GM12878 (cell line): Measurements from ENCODE around the gene MTX1. TPM values are rescaled to one million over a fixed set of nuclear protein-coding genes. Genes with fewer than 3 reads are reported as not detected.
A peak's percentile ranks its signal among the peaks of the same experiment; 100 is the strongest.

Experiments
- ATAC-seq: fragments of 200-7000 bp; cut with Tn5 transposase; 3 replicates; pipeline ENCODE4 v1.9.1; 2020; ENCODE audit warnings: mild to moderate bottlenecking, moderate library complexity
- BruUV-seq: library from RNA; stranded (reverse); fragments of 400-500 nt; replicated peaks from 2 replicates; lab custom pipeline; 2021; lab: Mats Ljungman, UMichigan
- CTCF ChIA-PET: fragments of 300-600 bp; sonication (Branson Sonifier 250); formaldehyde crosslinking; extraction: SDS; loops from one replicate; lab custom pipeline; 2021; ENCODE audit warnings: inconsistent platforms; lab: Yijun Ruan, JAX
- POLR2A ChIA-PET: fragments of 350-600 bp; formaldehyde crosslinking; extraction: SDS; loops from one replicate; lab custom pipeline; 2021; ENCODE audit warnings: inconsistent platforms; lab: Charles Lee
- RAD21 ChIA-PET: fragments of 300-600 bp; sonication (Branson Sonifier 250); formaldehyde crosslinking; loops from one replicate; lab custom pipeline; 2023; ENCODE audit warnings: antibody characterized with exemption; ENCODE audit not compliant: unreplicated experiment; lab: Charles Lee
- SMC1A ChIA-PET: fragments of 300-600 bp; sonication (Branson Sonifier 250); formaldehyde crosslinking; loops from one replicate; lab custom pipeline; 2023; ENCODE audit not compliant: unreplicated experiment, uncharacterized antibody; lab: Charles Lee
- DNase-seq: peaks from one replicate; pipeline ENCODE4 v3.0.0-alpha.2; 2011; ENCODE audit warnings: low read depth, low spot score
- FAIRE-seq: peaks from 3 replicates; lab custom pipeline; 2011; peaks lifted over from hg19 to GRCh38; lab: Jason Lieb, UNC
- H2AFZ ChIP-seq: 2 replicates; pipeline ENCODE4 v1.6.0; 2011; ENCODE audit warnings: low read depth, low read length, control low read depth; ENCODE audit not compliant: control insufficient read depth
- H3K27ac ChIP-seq: 2 replicates; pipeline ENCODE4 v1.5.1; 2011; ENCODE audit warnings: control low read depth; ENCODE audit not compliant: control insufficient read depth, insufficient read depth
- H3K27me3 ChIP-seq, 2 experiments: replicated peaks in 1 of 2; 2 replicates each; pipeline versions ENCODE4 v1.6.0 to v1.6.1; 2011; ENCODE audit warnings: low read length in 1 of 2; ENCODE audit not compliant: control insufficient read depth in 2 of 2, insufficient read depth in 2 of 2
- H3K36me3 ChIP-seq, 2 experiments: 2 replicates each; pipeline ENCODE4 v1.5.1; 2011; ENCODE audit warnings: low read length in 1 of 2; ENCODE audit not compliant: control insufficient read depth in 2 of 2, insufficient read depth in 2 of 2
- H3K4me1 ChIP-seq: 2 replicates; pipeline ENCODE4 v1.6.1; 2011; ENCODE audit warnings: mild to moderate bottlenecking, low read length, moderate library complexity, mixed read lengths; ENCODE audit not compliant: control insufficient read depth, insufficient read depth
- H3K4me2 ChIP-seq: 2 replicates; pipeline ENCODE4 v1.6.0; 2011; ENCODE audit warnings: control low read depth; ENCODE audit not compliant: control insufficient read depth, insufficient read depth
- H3K4me3 ChIP-seq: fragments of 200-600 bp; sonication (generic); 2 replicates; pipeline ENCODE4 v1.5.1; 2016
- H3K79me2 ChIP-seq: 2 replicates; pipeline ENCODE4 v1.6.0; 2011; ENCODE audit warnings: low read length; ENCODE audit not compliant: control insufficient read depth, insufficient read depth
- H3K9ac ChIP-seq: 2 replicates; pipeline ENCODE4 v1.8.0; 2011; ENCODE audit warnings: low read length, control low read depth, mixed read lengths; ENCODE audit not compliant: control insufficient read depth, insufficient read depth
- H3K9me3 ChIP-seq: replicated peaks from 3 replicates; pipeline ENCODE4 v1.5.1; 2011; ENCODE audit warnings: mild to moderate bottlenecking, low read length; ENCODE audit not compliant: control insufficient read depth, insufficient read depth
- H4K20me1 ChIP-seq: 2 replicates; pipeline ENCODE4 v1.6.0; 2011; ENCODE audit not compliant: control insufficient read depth, insufficient read depth
- BHLHE40 ChIP-seq, 2 experiments: fragments of 450-650 bp in 1 of 2; IDR thresholded peaks; 2 replicates each; pipeline ENCODE4 v1.6.1; 2011 to 2017; ENCODE audit warnings: low read depth in 2 of 2, borderline replicate concordance in 1 of 2, improper control_type of control experiment in 1 of 2, low read length in 1 of 2, mild to moderate bottlenecking in 1 of 2
- CBX3 ChIP-seq: fragments of 200-600 bp; sonication (generic); IDR thresholded peaks from 2 replicates; pipeline ENCODE4 v1.6.1; 2016; ENCODE audit warnings: low read depth, borderline replicate concordance
- CTCF ChIP-seq, 3 experiments: IDR thresholded peaks in 2 of 3; conservative IDR thresholded peaks in 1 of 3; 2 replicates each; pipeline ENCODE4 v1.5.1; 2011; ENCODE audit warnings: low read depth in 3 of 3, low read length in 3 of 3, mild to moderate bottlenecking in 3 of 3, control low read depth in 2 of 3, moderate library complexity in 2 of 3, inconsistent platforms in 1 of 3, mixed read lengths in 1 of 3; ENCODE audit not compliant: control insufficient read depth in 2 of 3, insufficient read depth in 1 of 3; ENCODE audit errors: extremely low read depth in 1 of 3
- E4F1 ChIP-seq: fragments of 450-650 bp; IDR thresholded peaks from 2 replicates; pipeline ENCODE4 v1.6.1; 2018; ENCODE audit warnings: borderline replicate concordance, mild to moderate bottlenecking; ENCODE audit not compliant: partially characterized antibody
- IKZF1 ChIP-seq: fragments of 450-650 bp; conservative IDR thresholded peaks from 2 replicates; pipeline ENCODE4 v1.6.1; 2017; ENCODE audit warnings: antibody characterized with exemption, mild to moderate bottlenecking
- IKZF2 ChIP-seq, 2 experiments: fragments of 450-650 bp; IDR thresholded peaks; 2 replicates each; pipeline ENCODE4 v1.6.1; 2017; ENCODE audit warnings: mild to moderate bottlenecking in 2 of 2, moderate library complexity in 2 of 2
- MXI1 ChIP-seq: fragments of 150-350 bp; IDR thresholded peaks from 2 replicates; pipeline ENCODE4 v1.6.1; 2011; ENCODE audit warnings: low read depth, mild to moderate bottlenecking, inconsistent platforms, low read length, improper control_type of control experiment
- RAD21 ChIP-seq: IDR thresholded peaks from 2 replicates; pipeline ENCODE4 v1.6.1; 2011; ENCODE audit warnings: mild to moderate bottlenecking, low read depth, low read length, moderate library complexity; ENCODE audit not compliant: insufficient read depth
- RB1 ChIP-seq: fragments of 450-650 bp; formaldehyde crosslinking; IDR thresholded peaks from 2 replicates; pipeline ENCODE4 v1.6.1; 2017; ENCODE audit warnings: mild to moderate bottlenecking, borderline replicate concordance
- RUNX3 ChIP-seq: IDR thresholded peaks from 2 replicates; pipeline ENCODE4 v1.6.1; 2012; ENCODE audit warnings: low read length, inconsistent platforms
- ZBTB11 ChIP-seq: fragments of 450-650 bp; formaldehyde crosslinking; IDR thresholded peaks from 2 replicates; pipeline ENCODE4 v1.5.0; 2022; ENCODE audit warnings: mild to moderate bottlenecking, missing genetic modification characterization
- WGBS: methylation state at CpG from one replicate; pipeline ENCODE4 v1.1.6; 2016; ENCODE audit warnings: low lambda C conversion rate; ENCODE audit not compliant: insufficient replicate concordance, insufficient coverage; ENCODE audit errors: missing lambda C conversion rate; 5-methylcytosine and 5-hydroxymethylcytosine counted together
- in situ Hi-C: fragments of 300-500 bp; cut with MboI; formaldehyde crosslinking; loops from 9 replicates; pipeline ENCODE4 v1.14.3; 2018; ENCODE audit warnings: mixed read lengths
- intact Hi-C: fragments of 100-400 bp; cut with micrococcal nuclease; formaldehyde crosslinking; loops from one replicate; pipeline ENCODE4 v1.14.2; 2022; ENCODE audit not compliant: unreplicated experiment
- polyA plus RNA-seq, 11 experiments: library from polyadenylated mRNA; depleted of rRNA in 4 of 11; unstranded in 6 of 11; stranded (reverse) in 5 of 11; fragments of >200 nt; fragmentation: Nextera tagmentation in 4 of 11; fragmentation: Illumina TruSeq in 1 of 11; extraction: Ambion mirVana in 4 of 11; extraction: Trizol in 1 of 11; gene quantifications; 1 replicate in 1 of 11; 2 replicates in 10 of 11; pipeline versions ENCODE4 v1.2.1 to v1.2.3, GENCODE V29; 2011 to 2016; ENCODE audit warnings: inconsistent platforms in 2 of 11, missing spikeins in 2 of 11, low read depth in 1 of 11
- total RNA-seq, 4 experiments: library from RNA; depleted of rRNA in 3 of 4; stranded (reverse); fragments of >200 nt in 3 of 4; fragmentation: Illumina TruSeq in 1 of 4; extraction: Trizol in 1 of 4; gene quantifications; 2 replicates each; pipeline versions ENCODE4 v1.2.1 to v1.2.3, GENCODE V29; 2013 to 2021

Gene MTX1
- total and polyA plus RNA-seq, 10 of the 15 experiments (the other 5 are each of a cell fraction or from before 2014, with no cell fraction given), result 15.8 to 92.0 (median 49.1) TPM

- POLR2A ChIA-PET, result interaction anchor here (0.6 to 5.1 kb wide), 10 partner anchors 13 to 899 kb away, joined by 3 to 84 read pairs (median 5); partner anchors contain the start of gene FDPS
- FAIRE-seq, result peak; percentile 84
- Histone ChIP-seq H3K4me3 (no peak overlapping the region), H3K36me3 (no peaks in the 10 kb centered on the region; a peak in 2 of 4 replicates), H3K79me2 (peaks cover 10% of the 10 kb centered on the region), H3K9me3 (no peaks in the 10 kb centered on the region), H3K4me1 (peaks cover 19% of the 10 kb centered on the region), H3K27ac (no peak overlapping the region), H3K27me3 (no peaks in the 10 kb centered on the region), H3K9ac (no peak overlapping the region), H2AFZ (peak overlapping the region; percentile 65), H4K20me1 (no peaks in the 10 kb centered on the region), H3K4me2 (peak overlapping the region; percentile 66)
- SMC1A ChIA-PET, result interaction anchor here (0.7 to 4.0 kb wide), 11 partner anchors 12 to 110 kb away, joined by 3 to 89 read pairs (median 4); partner anchors contain the start of gene KRTCAP2
- in situ Hi-C loops, result no loop called here
- CTCF ChIA-PET, result interaction anchor here (0.5 to 5.7 kb wide), 20 partner anchors 11 to 139 kb away, joined by 3 to 154 read pairs (median 6); partner anchors contain the start of genes KRTCAP2 and SCAMP3
- intact Hi-C loops, result loop anchor here (1.0 to 5.0 kb wide), 4 partner anchors 19 to 385 kb away; a partner anchor contains a TSS
- RAD21 ChIA-PET, result interaction anchor here (0.6 to 4.0 kb wide), 12 partner anchors 13 to 391 kb away, joined by 3 to 85 read pairs (median 6); partner anchors contain the start of genes HCN3 and KRTCAP2
- no peak for DNase-seq
- peak; percentile 71 for ATAC-seq
- BruUV-seq, result no TSS peak
- 24% methylated on average over 11 of the region's 13 CpGs for WGBS
- TF ChIP-seq CBX3 (no peak), RB1 (peak; percentile 45; the same call in 1 of the 2 replicates), BHLHE40 (IDR thresholded peaks at IDR 0.05; ENCODE audit: borderline replicate concordance in 1 of 2, low read depth in 2 of 2, low read length in 1 of 2) (peak; percentile 12 to 20; a peak in 1 of 4 replicates), RUNX3 (peak; percentile 48), IKZF1 (peak; percentile 55), RAD21 (peak; percentile 81), IKZF2 (IDR thresholded peaks at IDR 0.05) (peak; percentile 40 to 45; a peak in 1 of 4 replicates), CTCF (IDR thresholded peaks at IDR 0.05 in 2 of 3, conservative IDR thresholded peaks at IDR 0.05 in 1 of 3; ENCODE audit: control insufficient read depth in 2 of 3, extremely low read depth in 1 of 3, insufficient read depth in 1 of 3, low read depth in 3 of 3, low read length in 3 of 3) (peak; percentile 88 to 97 (median 92)), E4F1 (no peak), ZBTB11 (CRISPR knock-in tag) (no peak), MXI1 (peak; percentile 42; the same call in 1 of the 2 replicates)
Observed at GRCh38 chr1:155206891-155207805, 1.3 kb upstream of the MTX1 start.
